ENCODE results near the gene PARD6G. TPM values are rescaled to one million over a fixed set of nuclear protein-coding genes. Genes with fewer than 3 reads are reported as not detected.

The PARD6G gene
- polyA plus RNA-seq, 1 donor = 31.3 TPM

DNA sequence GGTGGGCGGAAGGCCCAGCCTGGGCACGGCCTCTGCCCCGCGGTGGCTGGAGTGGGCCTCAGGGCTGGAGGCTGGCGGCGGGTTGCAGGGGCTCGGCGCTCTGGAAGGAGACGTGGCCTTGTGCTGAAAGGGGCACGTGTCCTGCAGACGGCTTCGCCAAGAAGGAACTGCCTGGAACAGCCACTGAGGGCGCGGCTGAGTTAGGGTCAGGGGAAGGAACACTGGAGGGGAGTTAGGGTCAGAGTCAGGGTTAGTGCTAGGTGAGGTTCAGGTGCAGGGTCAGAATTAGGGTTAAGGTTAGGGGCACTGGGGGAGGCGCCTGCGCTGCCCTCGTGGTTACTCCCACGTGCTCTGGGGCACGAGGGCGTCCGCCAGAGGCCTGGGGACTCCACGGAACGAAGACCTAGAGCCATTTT, 139.2 kb downstream of the PARD6G start:
- no peak for DNase-seq

DNA sequence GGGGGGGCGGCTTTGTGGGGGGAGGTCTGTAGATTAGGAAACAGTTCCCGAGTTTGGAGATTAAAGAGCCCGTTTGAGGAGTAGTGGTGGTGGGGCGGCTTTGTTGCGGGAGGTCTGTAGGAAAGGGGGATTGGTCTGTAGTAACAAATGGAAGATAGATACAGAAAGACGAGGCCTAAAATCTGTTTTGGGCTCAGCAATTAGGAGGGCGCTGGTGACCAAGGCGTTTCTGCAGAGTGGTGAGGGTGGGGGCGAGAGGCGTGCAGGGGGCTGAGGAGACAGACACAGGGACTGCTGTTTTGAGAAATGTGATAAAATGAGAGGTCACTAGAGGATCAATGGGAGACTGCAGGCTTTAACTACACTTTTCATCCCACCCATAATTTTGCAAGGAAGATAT, 139.9 kb downstream of the PARD6G start:
- no peak for DNase-seq

Other genes with a start within 250 kb of the PARD6G start
- gene RBFA, start 213.1 kb downstream of the PARD6G start, polyA plus RNA-seq (ENCODE audit: insufficient read length) = 45.0 TPM
- gene ADNP2, start 138.3 kb downstream of the PARD6G start, polyA plus RNA-seq (ENCODE audit: insufficient read length) = 29.0 TPM